HG03442 (cell line): ENCODE results near the gene TIMP1.
"Not testable (repeated sequence)": the region's sequence is repeated elsewhere in the genome, so short reads cannot be mapped to it uniquely, and the experiment has no call there.

Experiments used
- ATAC-seq: cut with Tn5 transposase; IDR thresholded peaks from one replicate; pipeline ENCODE4 v1.9.1; 2021; ENCODE audit warnings: mild to moderate bottlenecking, moderate library complexity; ENCODE audit not compliant: unreplicated experiment

TIMP1 gene

GRCh38 chrX:47597222-47597621, 15.0 kb downstream of the TIMP1 start:
- no peak for ATAC-seq

- not testable (repeated sequence) for ATAC-seq
These were observed 20.9 kb downstream of the TIMP1 start for GRCh38 chrX:47603125-47603524.

GRCh38 chrX:47605024-47605423, 22.8 kb downstream of the TIMP1 start:
- no peak for ATAC-seq

GRCh38 chrX:47607091-47607490, 24.9 kb downstream of the TIMP1 start:
- ATAC-seq = no peak

- ATAC-seq = no peak
These were observed 26.0 kb downstream of the TIMP1 start for GRCh38 chrX:47608130-47608810.

GRCh38 chrX:47610511-47610910, 28.3 kb downstream of the TIMP1 start:
- no peak for ATAC-seq

- no peak for ATAC-seq
These were observed 29.3 kb downstream of the TIMP1 start for GRCh38 chrX:47611489-47611888.

- no peak for ATAC-seq
These were observed 29.7 kb downstream of the TIMP1 start for GRCh38 chrX:47611926-47612325.

GRCh38 chrX:47612418-47612817, 30.2 kb downstream of the TIMP1 start:
- ATAC-seq = no peak

- ATAC-seq = no peak
These were observed 30.8 kb downstream of the TIMP1 start for GRCh38 chrX:47613082-47613481.

GRCh38 chrX:47614618-47615017, 32.4 kb downstream of the TIMP1 start:
- ATAC-seq = no peak

GRCh38 chrX:47618923-47619485, 36.8 kb downstream of the TIMP1 start:
- ATAC-seq = no peak

- peak; percentile 77 for ATAC-seq
These were observed 37.5 kb downstream of the TIMP1 start, which contains the start of gene SYN1 for GRCh38 chrX:47619486-47620302. Gene SYN1, minus strand, starts transcription at chrX:47619857. Its CDS starts 129 bp downstream, at chrX:47619728.

- no peak for ATAC-seq
These were observed 38.1 kb downstream of the TIMP1 start for GRCh38 chrX:47620303-47620685.

GRCh38 chrX:47621851-47622250, 39.6 kb downstream of the TIMP1 start:
- ATAC-seq = no peak

- no peak for ATAC-seq
These were observed 41.3 kb downstream of the TIMP1 start for GRCh38 chrX:47623540-47624027.

- no peak for ATAC-seq
These were observed 43.1 kb downstream of the TIMP1 start for GRCh38 chrX:47625365-47625764.

- ATAC-seq = no peak
These were observed 46.7 kb downstream of the TIMP1 start for GRCh38 chrX:47628982-47629381.

- ATAC-seq = no peak
These were observed 47.4 kb downstream of the TIMP1 start, which contains the start of gene CFP for GRCh38 chrX:47629419-47630200. Gene CFP, minus strand, starts transcription at chrX:47629930. Its CDS starts 86 bp downstream, at chrX:47629844.

GRCh38 chrX:47631676-47632075, 49.4 kb downstream of the TIMP1 start:
- ATAC-seq = no peak

GRCh38 chrX:47632666-47633065, 50.4 kb downstream of the TIMP1 start:
- no peak for ATAC-seq
